ENCODE measurements around the gene TAF4B.

GRCh38 chr18:26325771-26326170, 99.5 kb downstream of the TAF4B start:
- no peak for TF ChIP-seq CTCF (IDR thresholded peaks at IDR 0.05; ENCODE audit: insufficient read depth, low read depth, low read length)
- TF ChIP-seq EZH2 (IDR thresholded peaks at IDR 0.05; ENCODE audit: insufficient read depth, low read length): no peak
